B cell (primary cell): ENCODE measurements around the gene FRMD4B. TPM values are rescaled to one million over a fixed set of nuclear protein-coding genes. Genes with fewer than 3 reads are reported as not detected.
"Not testable (repeated sequence)": the region's sequence is repeated elsewhere in the genome, so short reads cannot be mapped to it uniquely, and the experiment has no call there.

ENCODE experiments used
- ATAC-seq: fragments of 200-7000 bp; cut with Tn5 transposase; one replicate; pipeline ENCODE4 v1.10.0; 2021; ENCODE audit warnings: low read depth, mild to moderate bottlenecking, moderate number of reproducible peaks, moderate library complexity
- CTCF ChIA-PET: fragments of 350-600 bp; sonication (Branson Sonifier 250); formaldehyde crosslinking; loops from one replicate; lab custom pipeline; 2021; ENCODE audit warnings: antibody characterized with exemption, inconsistent platforms; lab: Charles Lee
- POLR2A ChIA-PET: fragments of 350-600 bp; sonication (Branson Sonifier 250); formaldehyde crosslinking; loops from one replicate; lab custom pipeline; 2021; ENCODE audit warnings: antibody characterized with exemption; lab: Charles Lee
- DNase-seq: peaks from one replicate; pipeline ENCODE4 v3.0.0; 2013
- H2AFZ ChIP-seq: 2 replicates; pipeline ENCODE4 v1.6.1; 2012; ENCODE audit warnings: mild to moderate bottlenecking, low read depth, low read length; ENCODE audit not compliant: insufficient read depth, poor library complexity, severe bottlenecking
- H3K27ac ChIP-seq, 2 donors: 1 replicate in 1 of 2; 2 replicates in 1 of 2; pipeline ENCODE4 v1.5.1; 2012 to 2013; ENCODE audit warnings: low read length in 2 of 2, mild to moderate bottlenecking in 2 of 2, moderate library complexity in 1 of 2
- H3K27me3 ChIP-seq, 4 experiments: fragments of 200-600 bp in 1 of 4; sonication (generic) in 1 of 4; replicated peaks in 1 of 4; 1 replicate in 2 of 4; 2 replicates in 2 of 4; pipeline versions ENCODE4 v1.6.1 to v1.7.0; 2013 to 2016; ENCODE audit warnings: low read length in 3 of 4, mild to moderate bottlenecking in 2 of 4, mixed read lengths in 1 of 4, moderate library complexity in 1 of 4; ENCODE audit not compliant: insufficient read depth in 4 of 4, control insufficient read depth in 3 of 4; ENCODE audit errors: control extremely low read depth in 1 of 4
- H3K36me3 ChIP-seq, 2 experiments: replicated peaks in 1 of 2; 1 replicate in 1 of 2; 2 replicates in 1 of 2; pipeline versions ENCODE4 v1.6.1 to v1.7.1; 2013; ENCODE audit warnings: low read length in 1 of 2; ENCODE audit not compliant: insufficient read depth in 2 of 2, control insufficient read depth in 1 of 2; ENCODE audit errors: control extremely low read depth in 1 of 2, extremely low read depth in 1 of 2
- H3K4me1 ChIP-seq, 2 donors: fragments of 200-600 bp in 1 of 2; sonication (generic) in 1 of 2; 1 replicate in 1 of 2; 2 replicates in 1 of 2; pipeline versions ENCODE4 v1.5.1 to v1.6.1; 2013 to 2017; ENCODE audit warnings: low read length in 2 of 2; ENCODE audit not compliant: control insufficient read depth in 2 of 2, insufficient read depth in 2 of 2
- H3K4me2 ChIP-seq: replicated peaks from 2 replicates; pipeline ENCODE3; 2012; ENCODE audit warnings: mild to moderate bottlenecking, low read depth, low read length; ENCODE audit not compliant: poor library complexity, severe bottlenecking
- H3K4me3 ChIP-seq, 5 experiments: fragments of 200-600 bp in 1 of 5; sonication (generic) in 1 of 5; 1 replicate in 3 of 5; 2 replicates in 2 of 5; pipeline versions ENCODE4 v1.5.1 to v1.7.0; 2011 to 2016; ENCODE audit warnings: low read length in 4 of 5, mild to moderate bottlenecking in 4 of 5, low read depth in 2 of 5, control low read depth in 1 of 5, moderate library complexity in 1 of 5; ENCODE audit not compliant: insufficient read depth in 1 of 5; ENCODE audit errors: control extremely low read depth in 1 of 5, extremely low read depth in 1 of 5
- H3K79me2 ChIP-seq: fragments of 200-600 bp; sonication (generic); one replicate; pipeline ENCODE4 v1.6.0; 2016; ENCODE audit warnings: low read length; ENCODE audit not compliant: control insufficient read depth, insufficient read depth
- H3K9ac ChIP-seq: fragments of 200-600 bp; sonication (generic); 2 replicates; pipeline ENCODE4 v1.6.1; 2017; ENCODE audit warnings: mild to moderate bottlenecking, low read length, moderate library complexity
- H3K9me3 ChIP-seq, 3 donors: one replicate each; pipeline versions ENCODE4 v1.6.1 to v1.7.1; 2013; ENCODE audit warnings: low read length in 2 of 3; ENCODE audit not compliant: control insufficient read depth in 2 of 3, insufficient read depth in 1 of 3; ENCODE audit errors: control extremely low read depth in 1 of 3
- H4K20me1 ChIP-seq: 2 replicates; pipeline ENCODE4 v1.6.0; 2012; ENCODE audit warnings: mild to moderate bottlenecking, low read length; ENCODE audit not compliant: insufficient read depth, control insufficient read depth, poor library complexity, severe bottlenecking
- H3K27ac Mint-ChIP-seq: one replicate; pipeline ENCODE4 v1.8.0; 2021; ENCODE audit warnings: mixed read lengths
- H3K27me3 Mint-ChIP-seq: one replicate; pipeline ENCODE4 v1.8.0; 2021; ENCODE audit warnings: mixed read lengths
- H3K4me1 Mint-ChIP-seq: one replicate; pipeline ENCODE4 v1.8.0; 2021; ENCODE audit warnings: mixed read lengths
- H3K4me3 Mint-ChIP-seq: one replicate; pipeline ENCODE4 v1.8.0; 2021; ENCODE audit warnings: mixed read lengths
- H3K9me3 Mint-ChIP-seq: one replicate; pipeline ENCODE4 v1.8.0; 2022; ENCODE audit warnings: mixed read lengths; ENCODE audit not compliant: insufficient read depth
- CTCF ChIP-seq: fragments of 200-600 bp; IDR thresholded peaks from one replicate; pipeline ENCODE4 v1.8.0; 2022; ENCODE audit warnings: antibody characterized with exemption, mild to moderate bottlenecking
- EZH2 ChIP-seq: IDR thresholded peaks from 2 replicates; pipeline ENCODE4 v1.6.1; 2012; ENCODE audit warnings: borderline replicate concordance, low read depth, mild to moderate bottlenecking, moderate library complexity, low read length; ENCODE audit not compliant: insufficient read depth, poor library complexity, severe bottlenecking
- WGBS: methylation state at CpG from one replicate; pipeline ENCODE4 v1.1.5; 2013; ENCODE audit warnings: missing lambda C conversion rate; ENCODE audit not compliant: insufficient coverage; 5-methylcytosine and 5-hydroxymethylcytosine counted together
- intact Hi-C: fragments of 100-400 bp; cut with micrococcal nuclease; formaldehyde crosslinking; loops from one replicate; pipeline ENCODE4 v1.10.0; 2022
- polyA plus RNA-seq: library from polyadenylated mRNA; depleted of rRNA; stranded (reverse); fragments of >200 nt; gene quantifications from 2 replicates; pipeline ENCODE4 v1.2.3, GENCODE V29; 2012
- total RNA-seq, 2 donors: library from RNA; stranded (reverse); fragments of 120-200 nt in 1 of 2; gene quantifications; 1 replicate in 1 of 2; 2 replicates in 1 of 2; pipeline versions ENCODE4 v1.2.3 to v1.2.4, GENCODE V29; 2013 to 2022

The FRMD4B gene
- total and polyA plus RNA-seq, 2 donors (not counting 1 experiment from before 2014, with no cell fraction given) = 0.06 to 0.20 TPM

- Mint-ChIP-seq H3K9me3 (no peaks in the 10 kb centered on the region), H3K4me1 (no peaks in the 10 kb centered on the region), H3K27me3 (no peaks in the 10 kb centered on the region), H3K4me3 (no peak overlapping the region), H3K27ac (no peak overlapping the region)
- no peaks in the 10 kb centered on the region for H4K20me1 ChIP-seq
- no peak for ATAC-seq
- no peaks in the 10 kb centered on the region for H3K79me2 ChIP-seq
- DNase-seq = no peak
- no peaks in the 10 kb centered on the region for H3K27me3 ChIP-seq
- POLR2A ChIA-PET = no interaction called here
- TF ChIP-seq CTCF (no peak), EZH2 (no peak)
- intact Hi-C loops = no loop called here
- H2AFZ ChIP-seq = no peak overlapping the region
- H3K4me2 ChIP-seq = no peak overlapping the region
- H3K9me3 ChIP-seq = no peaks in the 10 kb centered on the region
- H3K27ac ChIP-seq = no peak overlapping the region
- no peaks in the 10 kb centered on the region for H3K4me1 ChIP-seq
- no peak overlapping the region for H3K9ac ChIP-seq
- no peak overlapping the region for H3K4me3 ChIP-seq
- CTCF ChIA-PET = no interaction called here
- WGBS = 100% methylated on average over 1 of the region's 3 CpGs
- no peaks in the 10 kb centered on the region for H3K36me3 ChIP-seq
Measured at GRCh38 chr3:69271098-69271497, 114.8 kb downstream of the FRMD4B start.

GRCh38 chr3:69266585-69266984 lies 119.3 kb downstream of the FRMD4B start:
- intact Hi-C loops = no loop called here
- Mint-ChIP-seq H3K27ac (no peak overlapping the region), H3K4me3 (no peak overlapping the region), H3K4me1 (no peaks in the 10 kb centered on the region), H3K27me3 (no peaks in the 10 kb centered on the region), H3K9me3 (no peaks in the 10 kb centered on the region)
- TF ChIP-seq CTCF (no peak), EZH2 (no peak)
- Histone ChIP-seq H3K4me1 (no peaks in the 10 kb centered on the region), H3K79me2 (no peaks in the 10 kb centered on the region), H3K27me3 (no peaks in the 10 kb centered on the region), H3K9ac (no peak overlapping the region), H3K4me3 (no peak overlapping the region), H3K9me3 (no peaks in the 10 kb centered on the region), H3K27ac (no peak overlapping the region), H4K20me1 (no peaks in the 10 kb centered on the region), H3K4me2 (no peak overlapping the region), H3K36me3 (no peaks in the 10 kb centered on the region), H2AFZ (no peak overlapping the region)
- ChIA-PET POLR2A (no interaction called here), CTCF (no interaction called here)
- WGBS = no CpG with 5 or more reads among the region's 2 CpGs
- DNase-seq = no peak
- ATAC-seq = no peak

GRCh38 chr3:69266071-69266470 lies 119.8 kb downstream of the FRMD4B start:
- H3K4me2 ChIP-seq, H3K4me1 ChIP-seq, H4K20me1 ChIP-seq, H3K27me3 Mint-ChIP-seq, H3K9me3 ChIP-seq, H3K4me3 ChIP-seq, POLR2A ChIA-PET, H3K27ac Mint-ChIP-seq, H3K4me3 Mint-ChIP-seq, H3K9me3 Mint-ChIP-seq, ATAC-seq, DNase-seq, H3K9ac ChIP-seq, H3K36me3 ChIP-seq, H3K27me3 ChIP-seq, H3K4me1 Mint-ChIP-seq, H3K27ac ChIP-seq, H2AFZ ChIP-seq, intact Hi-C loops, CTCF ChIA-PET, H3K79me2 ChIP-seq: not testable (repeated sequence)
- WGBS = no CpG with 5 or more reads among the region's 2 CpGs
